Measurements from ENCODE around the gene PSMD1. TPM values are rescaled to one million over a fixed set of nuclear protein-coding genes. Genes with fewer than 3 reads are reported as not detected.

Gene PSMD1
- total RNA-seq, 1 experiment from 2014 or later = 133 TPM

- ChIA-PET POLR2A (no interaction called here), RAD21 (ENCODE audit: low non-redundant PET in 1 of 2, low total read pairs in 2 of 2, uncharacterized antibody in 2 of 2, unreplicated experiment in 2 of 2) (no interaction called here), CTCF (interaction anchor here (1.8 kb wide), 1 partner anchor 11 kb away, joined by 7 read pairs; no protein-coding TSS in a partner anchor)
- Histone ChIP-seq H3K36me3 (ENCODE audit: control insufficient read depth in 1 of 2, insufficient read depth in 2 of 2, low read length in 2 of 2) (peaks cover 64 to 69% of the 10 kb centered on the region in 2 experiments), H3K27ac (ENCODE audit: low read depth, low read length) (no peak overlapping the region), H3K4me1 (ENCODE audit: control insufficient read depth in 1 of 2, insufficient read depth in 2 of 2, low read length in 2 of 2) (no peaks in the 10 kb centered on the region), H3K4me3 (replicated peaks in 1 of 2; ENCODE audit: low read depth in 1 of 2, low read length in 2 of 2) (no peak overlapping the region), H3K9ac (ENCODE audit: low read length) (no peak overlapping the region), H4K20me1 (ENCODE audit: insufficient read depth) (peaks cover 13% of the 10 kb centered on the region; the same call in 1 of the 2 replicates), H3K4me2 (ENCODE audit: low read length) (no peak overlapping the region), H3K27me3 (ENCODE audit: insufficient read depth, low read length) (no peaks in the 10 kb centered on the region), H3K9me2 (ENCODE audit: insufficient read depth) (no peaks in the 10 kb centered on the region), H2AFZ (ENCODE audit: low read depth, low read length, poor library complexity, severe bottlenecking) (no peak overlapping the region), H3K79me2 (ENCODE audit: insufficient read depth, low read length) (peaks cover 86% of the 10 kb centered on the region), H3K9me3 (ENCODE audit: control insufficient read depth in 1 of 2, insufficient read depth in 1 of 2, low read depth in 1 of 2, low read length in 2 of 2) (no peaks in the 10 kb centered on the region)
- DNase-seq (ENCODE audit: low read depth, low spot score) (no peak), ATAC-seq (no peak)
- BruUV-seq (replicated peaks) = no TSS peak
- TF ChIP-seq, protein P1, sequence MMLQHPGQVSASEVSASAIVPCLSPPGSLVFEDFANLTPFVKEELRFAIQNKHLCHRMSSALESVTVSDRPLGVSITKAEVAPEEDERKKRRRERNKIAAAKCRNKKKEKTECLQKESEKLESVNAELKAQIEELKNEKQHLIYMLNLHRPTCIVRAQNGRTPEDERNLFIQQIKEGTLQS (IDR thresholded peaks at IDR 0.05) = no peak
- TF ChIP-seq CEBPB (IDR thresholded peaks at IDR 0.05; ENCODE audit: low read depth) = no peak
- TF ChIP-seq EGR1 (IDR thresholded peaks at IDR 0.05; ENCODE audit: low read depth) = no peak
- TF ChIP-seq, protein P2, sequence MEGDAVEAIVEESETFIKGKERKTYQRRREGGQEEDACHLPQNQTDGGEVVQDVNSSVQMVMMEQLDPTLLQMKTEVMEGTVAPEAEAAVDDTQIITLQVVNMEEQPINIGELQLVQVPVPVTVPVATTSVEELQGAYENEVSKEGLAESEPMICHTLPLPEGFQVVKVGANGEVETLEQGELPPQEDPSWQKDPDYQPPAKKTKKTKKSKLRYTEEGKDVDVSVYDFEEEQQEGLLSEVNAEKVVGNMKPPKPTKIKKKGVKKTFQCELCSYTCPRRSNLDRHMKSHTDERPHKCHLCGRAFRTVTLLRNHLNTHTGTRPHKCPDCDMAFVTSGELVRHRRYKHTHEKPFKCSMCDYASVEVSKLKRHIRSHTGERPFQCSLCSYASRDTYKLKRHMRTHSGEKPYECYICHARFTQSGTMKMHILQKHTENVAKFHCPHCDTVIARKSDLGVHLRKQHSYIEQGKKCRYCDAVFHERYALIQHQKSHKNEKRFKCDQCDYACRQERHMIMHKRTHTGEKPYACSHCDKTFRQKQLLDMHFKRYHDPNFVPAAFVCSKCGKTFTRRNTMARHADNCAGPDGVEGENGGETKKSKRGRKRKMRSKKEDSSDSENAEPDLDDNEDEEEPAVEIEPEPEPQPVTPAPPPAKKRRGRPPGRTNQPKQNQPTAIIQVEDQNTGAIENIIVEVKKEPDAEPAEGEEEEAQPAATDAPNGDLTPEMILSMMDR (IDR thresholded peaks at IDR 0.05 in 2 of 3, conservative IDR thresholded peaks at IDR 0.05 in 1 of 3; ENCODE audit: borderline replicate concordance in 1 of 3, insufficient read depth in 1 of 3, low read depth in 2 of 3, low read length in 2 of 3) = no peak
- TF ChIP-seq ZNF274 (IDR thresholded peaks at IDR 0.05; ENCODE audit: low read depth, low read length) = no peak
- intact Hi-C loops (cut with micrococcal nuclease) = no loop called here
These were observed 12.0 kb downstream of the PSMD1 start for GRCh38 chr2:231068525-231069222.
